ENCODE results near the gene ARSD. TPM values are rescaled to one million over a fixed set of nuclear protein-coding genes. Genes with fewer than 3 reads are reported as not detected.
"Not testable (repeated sequence)": the region's sequence is repeated elsewhere in the genome, so short reads cannot be mapped to it uniquely, and the experiment has no call there.

ARSD gene
- polyA plus RNA-seq, 3 donors: 49.0 to 82.2 (median 51.7) TPM

- peak; percentile 76 for DNase-seq
Measured at GRCh38 chrX:2898846-2899512, 30.2 kb downstream of the ARSD start.

- peak; percentile 62 for DNase-seq
Measured at GRCh38 chrX:2897690-2898623, 31.2 kb downstream of the ARSD start.

GRCh38 chrX:2897311-2897689 lies 31.8 kb downstream of the ARSD start:
- no peak for DNase-seq

- DNase-seq: peak; percentile 35
Measured at GRCh38 chrX:2894885-2895292, 34.2 kb downstream of the ARSD start.

GRCh38 chrX:2892816-2893215 lies 36.3 kb downstream of the ARSD start:
- no peak for DNase-seq

GRCh38 chrX:2890536-2891460 lies 38.3 kb downstream of the ARSD start:
- DNase-seq: not testable (repeated sequence)

- peak; percentile 31 for DNase-seq
Measured at GRCh38 chrX:2889706-2890490, 39.2 kb downstream of the ARSD start.

GRCh38 chrX:2889045-2889605 lies 40.0 kb downstream of the ARSD start:
- no peak for DNase-seq

GRCh38 chrX:2888309-2888708 lies 40.8 kb downstream of the ARSD start:
- DNase-seq: no peak

- no peak for DNase-seq
Measured at GRCh38 chrX:2883770-2884169, 45.4 kb downstream of the ARSD start.

GRCh38 chrX:2879670-2880069 lies 49.5 kb downstream of the ARSD start:
- no peak for DNase-seq

- no peak for DNase-seq
Measured at GRCh38 chrX:2878563-2878962, 50.6 kb downstream of the ARSD start.

GRCh38 chrX:2875798-2876399 lies 53.2 kb downstream of the ARSD start:
- DNase-seq: no peak

GRCh38 chrX:2875136-2875481 lies 54.0 kb downstream of the ARSD start:
- DNase-seq: no peak

GRCh38 chrX:2874222-2875135 lies 54.7 kb downstream of the ARSD start:
- no peak for DNase-seq

GRCh38 chrX:2872671-2873277 lies 56.4 kb downstream of the ARSD start:
- no peak for DNase-seq

- no peak for DNase-seq
Measured at GRCh38 chrX:2871831-2872230, 57.3 kb downstream of the ARSD start.

GRCh38 chrX:2870650-2871049 lies 58.5 kb downstream of the ARSD start:
- DNase-seq: no peak

GRCh38 chrX:2867206-2867605 lies 61.9 kb downstream of the ARSD start:
- peak; percentile 33 for DNase-seq
